Activated CD4-positive, alpha-beta T cell treated with anti-CD3 and anti-CD28 coated beads for 48 hours (primary cell): ENCODE data around the gene PITPNC1.
"Not testable (repeated sequence)": the region's sequence is repeated elsewhere in the genome, so short reads cannot be mapped to it uniquely, and the experiment has no call there.

Experiments used
- DNase-seq: peaks from one replicate; pipeline ENCODE4 v3.0.0-alpha.2; 2020

The PITPNC1 gene

GRCh38 chr17:67594115-67594880, 217.2 kb downstream of the PITPNC1 start:
- no peak for DNase-seq

GRCh38 chr17:67600408-67600807, 223.3 kb downstream of the PITPNC1 start:
- no peak for DNase-seq

GRCh38 chr17:67601897-67602296, 224.8 kb downstream of the PITPNC1 start:
- no peak for DNase-seq

- no peak for DNase-seq
Observed at GRCh38 chr17:67602444-67602843, 225.4 kb downstream of the PITPNC1 start.

GRCh38 chr17:67602974-67603373, 225.9 kb downstream of the PITPNC1 start:
- DNase-seq: peak; percentile 56

- DNase-seq: no peak
Observed at GRCh38 chr17:67605256-67605912, 228.3 kb downstream of the PITPNC1 start.

GRCh38 chr17:67606471-67606870, 229.4 kb downstream of the PITPNC1 start:
- DNase-seq: no peak

- no peak for DNase-seq
Observed at GRCh38 chr17:67606896-67607604, 230.0 kb downstream of the PITPNC1 start.

GRCh38 chr17:67610061-67610460, 233.0 kb downstream of the PITPNC1 start:
- DNase-seq: no peak

GRCh38 chr17:67613961-67614360, 236.9 kb downstream of the PITPNC1 start:
- no peak for DNase-seq

GRCh38 chr17:67615011-67615561, 238.0 kb downstream of the PITPNC1 start:
- DNase-seq: no peak

GRCh38 chr17:67615736-67616135, 238.7 kb downstream of the PITPNC1 start:
- no peak for DNase-seq

- DNase-seq: no peak
Observed at GRCh38 chr17:67617304-67617899, 240.3 kb downstream of the PITPNC1 start.

GRCh38 chr17:67619555-67619954, 242.5 kb downstream of the PITPNC1 start:
- no peak for DNase-seq

GRCh38 chr17:67620088-67620487, 243.0 kb downstream of the PITPNC1 start:
- DNase-seq: no peak

- no peak for DNase-seq
Observed at GRCh38 chr17:67620636-67621035, 243.6 kb downstream of the PITPNC1 start.

- no peak for DNase-seq
Observed at GRCh38 chr17:67623767-67624166, 246.7 kb downstream of the PITPNC1 start.

- no peak for DNase-seq
Observed at GRCh38 chr17:67624886-67625656, 248.0 kb downstream of the PITPNC1 start.

GRCh38 chr17:67625971-67626370, 248.9 kb downstream of the PITPNC1 start:
- DNase-seq: no peak

- DNase-seq: no peak
Observed at GRCh38 chr17:67628580-67629013, 251.5 kb downstream of the PITPNC1 start.

GRCh38 chr17:67629971-67630320, 252.9 kb downstream of the PITPNC1 start:
- no peak for DNase-seq

GRCh38 chr17:67630836-67631235, 253.8 kb downstream of the PITPNC1 start:
- DNase-seq: not testable (repeated sequence)
